ENCODE data around the gene SHC2.

- TF ChIP-seq CTCF (conservative IDR thresholded peaks at IDR 0.05; ENCODE audit: low read length) (no peak), EZH2phosphoT487 (IDR thresholded peaks at IDR 0.05; ENCODE audit: borderline replicate concordance) (no peak)
Observed at GRCh38 chr19:372306-372890, 88.4 kb downstream of the SHC2 start.

All from Loucy (cell line).